Keratinocyte (primary cell): ENCODE data around the gene TEX48.

Source experiments
- EZH2 ChIP-seq: IDR thresholded peaks from one replicate; pipeline ENCODE4 v1.6.1; 2012; ENCODE audit warnings: inconsistent platforms, mild to moderate bottlenecking, low read length, moderate library complexity
- TF ChIP-seq, protein P1 (sequence below), 3 experiments: IDR thresholded peaks in 1 of 3; conservative IDR thresholded peaks in 1 of 3; optimal IDR thresholded peaks in 1 of 3; 2 replicates in 2 of 3; 3 replicates in 1 of 3; pipeline versions ENCODE3 to v1.5.1; 2011; ENCODE audit warnings: low read length in 3 of 3, mild to moderate bottlenecking in 3 of 3, moderate library complexity in 2 of 3, control low read depth in 1 of 3, inconsistent platforms in 1 of 3; ENCODE audit not compliant: insufficient read depth in 2 of 3; ENCODE audit errors: extremely low read depth in 1 of 3

DNA sequence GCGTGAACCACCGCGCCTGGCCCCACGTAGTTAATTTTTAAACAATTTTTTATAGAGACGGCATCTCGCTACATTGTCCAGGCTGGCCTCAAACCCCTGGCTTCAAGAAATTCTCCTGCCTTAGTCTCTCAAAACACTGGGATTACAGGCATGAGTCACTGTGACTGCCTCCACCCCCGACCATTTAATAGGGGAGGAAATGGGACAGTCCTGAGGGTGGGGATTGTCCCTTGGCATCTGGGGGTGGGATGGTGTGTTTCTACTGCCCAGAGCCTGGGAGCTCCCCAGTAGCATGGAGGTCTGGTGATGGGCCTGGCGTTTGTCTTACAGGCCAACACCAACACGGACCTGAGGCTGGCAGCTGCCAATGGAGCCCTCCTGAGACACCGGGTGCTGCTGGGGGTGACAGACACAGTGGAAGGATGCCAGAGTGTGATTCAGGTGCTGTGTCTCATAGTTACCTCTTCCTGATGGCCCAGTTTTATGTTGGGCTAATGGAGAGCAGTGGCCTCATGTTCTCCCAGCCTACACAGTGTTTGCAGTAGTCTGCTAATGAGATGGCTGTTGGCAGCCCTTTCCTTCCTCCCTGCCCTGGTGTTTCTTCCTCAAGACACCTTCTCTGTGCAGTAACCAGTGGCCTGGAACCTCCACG lies 48.4 kb downstream of the TEX48 start:
- TF ChIP-seq, protein P1, sequence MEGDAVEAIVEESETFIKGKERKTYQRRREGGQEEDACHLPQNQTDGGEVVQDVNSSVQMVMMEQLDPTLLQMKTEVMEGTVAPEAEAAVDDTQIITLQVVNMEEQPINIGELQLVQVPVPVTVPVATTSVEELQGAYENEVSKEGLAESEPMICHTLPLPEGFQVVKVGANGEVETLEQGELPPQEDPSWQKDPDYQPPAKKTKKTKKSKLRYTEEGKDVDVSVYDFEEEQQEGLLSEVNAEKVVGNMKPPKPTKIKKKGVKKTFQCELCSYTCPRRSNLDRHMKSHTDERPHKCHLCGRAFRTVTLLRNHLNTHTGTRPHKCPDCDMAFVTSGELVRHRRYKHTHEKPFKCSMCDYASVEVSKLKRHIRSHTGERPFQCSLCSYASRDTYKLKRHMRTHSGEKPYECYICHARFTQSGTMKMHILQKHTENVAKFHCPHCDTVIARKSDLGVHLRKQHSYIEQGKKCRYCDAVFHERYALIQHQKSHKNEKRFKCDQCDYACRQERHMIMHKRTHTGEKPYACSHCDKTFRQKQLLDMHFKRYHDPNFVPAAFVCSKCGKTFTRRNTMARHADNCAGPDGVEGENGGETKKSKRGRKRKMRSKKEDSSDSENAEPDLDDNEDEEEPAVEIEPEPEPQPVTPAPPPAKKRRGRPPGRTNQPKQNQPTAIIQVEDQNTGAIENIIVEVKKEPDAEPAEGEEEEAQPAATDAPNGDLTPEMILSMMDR (optimal IDR thresholded peaks at IDR 0.05 in 1 of 3, IDR thresholded peaks at IDR 0.05 in 1 of 3, conservative IDR thresholded peaks at IDR 0.05 in 1 of 3; ENCODE audit: extremely low read depth in 1 of 3, insufficient read depth in 2 of 3, low read length in 3 of 3) = no peak
- no peak for TF ChIP-seq EZH2
